Measurements from ENCODE around the gene CCIN. TPM values are rescaled to one million over a fixed set of nuclear protein-coding genes. Genes with fewer than 3 reads are reported as not detected.

CCIN gene
- total and polyA plus RNA-seq, 9 of the 15 experiments (the other 6 are each of a cell fraction or from before 2014, with no cell fraction given), result not detected

DNA sequence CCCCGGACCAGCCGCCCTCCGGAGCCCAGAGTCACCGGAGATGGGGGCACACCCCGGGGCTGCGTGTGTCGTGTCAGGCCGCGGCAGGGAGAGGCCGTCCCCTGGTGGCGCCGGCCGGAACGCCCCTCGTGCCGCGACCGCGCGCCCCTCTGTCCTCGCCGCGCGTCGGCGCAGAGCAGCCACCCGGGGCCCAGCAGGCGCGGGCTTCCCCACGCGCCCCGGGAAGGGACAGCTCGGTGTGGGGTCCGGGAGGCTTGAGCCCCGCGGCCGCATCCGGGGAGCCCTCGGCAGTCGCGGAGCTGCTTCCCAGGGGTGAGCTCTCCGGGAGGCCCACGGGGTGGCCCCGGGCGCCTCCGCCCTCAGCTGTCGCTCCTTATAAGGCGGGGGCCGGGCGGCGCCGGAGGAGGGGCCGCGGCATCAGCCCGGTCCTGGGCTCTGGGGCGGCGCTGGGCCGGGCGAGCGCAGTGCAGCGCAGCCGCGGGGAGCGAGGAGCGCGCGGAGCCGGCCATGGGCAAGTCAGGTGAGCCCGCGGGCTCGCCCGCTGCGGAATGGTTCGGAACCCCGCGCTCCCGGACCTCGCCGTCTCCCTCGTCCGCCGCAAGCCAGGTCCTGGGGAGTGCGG, 32.8 kb upstream of the CCIN start, which contains the start of gene GLIPR2 (continued):
- TF ChIP-seq CBX3 (IDR thresholded peaks at IDR 0.05; ENCODE audit: borderline replicate concordance in 1 of 2, low read length in 2 of 2) (no peak), WHSC1 (IDR thresholded peaks at IDR 0.05; ENCODE audit: low read length) (no peak), PHF20 (IDR thresholded peaks at IDR 0.05; ENCODE audit: partially characterized antibody) (no peak), RBM25 (IDR thresholded peaks at IDR 0.05; ENCODE audit: low read depth, low read length, severe bottlenecking) (peak; percentile 4), MYNN (IDR thresholded peaks at IDR 0.05) (no peak), MYNN (CRISPR knock-in tag; IDR thresholded peaks at IDR 0.05) (no peak), ESRRA (IDR thresholded peaks at IDR 0.05; ENCODE audit: borderline replicate concordance, low read depth) (no peak), SMAD2 (IDR thresholded peaks at IDR 0.05; ENCODE audit: low read depth, low read length) (no peak), NONO (IDR thresholded peaks at IDR 0.05; ENCODE audit: low read depth in 2 of 2, low read length in 1 of 2) (0 out of 4 replicates have a peak, but pooled peaks of 1 of the 2 experiments have one; percentile 28), E2F1 (CRISPR knock-in tag; IDR thresholded peaks at IDR 0.05) (no peak), ZNF263 (CRISPR knock-in tag; IDR thresholded peaks at IDR 0.05; ENCODE audit: borderline replicate concordance) (no peak), ZNF354B (CRISPR knock-in tag; IDR thresholded peaks at IDR 0.05) (no peak), ZEB2 (IDR thresholded peaks at IDR 0.05) (no peak), ZC3H11A (IDR thresholded peaks at IDR 0.05; ENCODE audit: low read depth, low read length) (no peak), SMAD3 (CRISPR knock-in tag; conservative IDR thresholded peaks at IDR 0.05) (no peak), HDAC8 (tag; IDR thresholded peaks at IDR 0.05) (no peak), ZNF277 (CRISPR knock-in tag; IDR thresholded peaks at IDR 0.05; ENCODE audit: borderline replicate concordance) (no peak), BDP1 (IDR thresholded peaks at IDR 0.05; ENCODE audit: insufficient read depth, insufficient read length) (no peak), PCBP1 (IDR thresholded peaks at IDR 0.05; ENCODE audit: low read depth, low read length, poor library complexity, severe bottlenecking) (no peak), RUNX1 (IDR thresholded peaks at IDR 0.05; ENCODE audit: low read depth) (no peak), CEBPB (tag; IDR thresholded peaks at IDR 0.05) (no peak), CSDE1 (IDR thresholded peaks at IDR 0.05) (no peak), STAG1 (CRISPR knock-in tag; IDR thresholded peaks at IDR 0.05; ENCODE audit: borderline replicate concordance) (no peak)
- TF ChIP-seq, protein P1, sequence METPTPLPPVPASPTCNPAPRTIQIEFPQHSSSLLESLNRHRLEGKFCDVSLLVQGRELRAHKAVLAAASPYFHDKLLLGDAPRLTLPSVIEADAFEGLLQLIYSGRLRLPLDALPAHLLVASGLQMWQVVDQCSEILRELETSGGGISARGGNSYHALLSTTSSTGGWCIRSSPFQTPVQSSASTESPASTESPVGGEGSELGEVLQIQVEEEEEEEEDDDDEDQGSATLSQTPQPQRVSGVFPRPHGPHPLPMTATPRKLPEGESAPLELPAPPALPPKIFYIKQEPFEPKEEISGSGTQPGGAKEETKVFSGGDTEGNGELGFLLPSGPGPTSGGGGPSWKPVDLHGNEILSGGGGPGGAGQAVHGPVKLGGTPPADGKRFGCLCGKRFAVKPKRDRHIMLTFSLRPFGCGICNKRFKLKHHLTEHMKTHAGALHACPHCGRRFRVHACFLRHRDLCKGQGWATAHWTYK (CRISPR knock-in tag; IDR thresholded peaks at IDR 0.05), result no peak
- TF ChIP-seq, protein P2, sequence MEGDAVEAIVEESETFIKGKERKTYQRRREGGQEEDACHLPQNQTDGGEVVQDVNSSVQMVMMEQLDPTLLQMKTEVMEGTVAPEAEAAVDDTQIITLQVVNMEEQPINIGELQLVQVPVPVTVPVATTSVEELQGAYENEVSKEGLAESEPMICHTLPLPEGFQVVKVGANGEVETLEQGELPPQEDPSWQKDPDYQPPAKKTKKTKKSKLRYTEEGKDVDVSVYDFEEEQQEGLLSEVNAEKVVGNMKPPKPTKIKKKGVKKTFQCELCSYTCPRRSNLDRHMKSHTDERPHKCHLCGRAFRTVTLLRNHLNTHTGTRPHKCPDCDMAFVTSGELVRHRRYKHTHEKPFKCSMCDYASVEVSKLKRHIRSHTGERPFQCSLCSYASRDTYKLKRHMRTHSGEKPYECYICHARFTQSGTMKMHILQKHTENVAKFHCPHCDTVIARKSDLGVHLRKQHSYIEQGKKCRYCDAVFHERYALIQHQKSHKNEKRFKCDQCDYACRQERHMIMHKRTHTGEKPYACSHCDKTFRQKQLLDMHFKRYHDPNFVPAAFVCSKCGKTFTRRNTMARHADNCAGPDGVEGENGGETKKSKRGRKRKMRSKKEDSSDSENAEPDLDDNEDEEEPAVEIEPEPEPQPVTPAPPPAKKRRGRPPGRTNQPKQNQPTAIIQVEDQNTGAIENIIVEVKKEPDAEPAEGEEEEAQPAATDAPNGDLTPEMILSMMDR (IDR thresholded peaks at IDR 0.05 in 2 of 3, conservative IDR thresholded peaks at IDR 0.05 in 1 of 3; ENCODE audit: insufficient read depth in 2 of 3, low read depth in 1 of 3, low read length in 3 of 3), result peak in 2 of 3 experiments; percentile 7 to 49; a peak in 3 of 6 replicates

Measured in K562 (cell line).